HG03442 (cell line): Measurements from ENCODE around the gene SLC35G2.
"Not testable (repeated sequence)": the region's sequence is repeated elsewhere in the genome, so short reads cannot be mapped to it uniquely, and the experiment has no call there.

ENCODE experiments used
- ATAC-seq: cut with Tn5 transposase; IDR thresholded peaks from one replicate; pipeline ENCODE4 v1.9.1; 2021; ENCODE audit warnings: mild to moderate bottlenecking, moderate library complexity; ENCODE audit not compliant: unreplicated experiment

Gene SLC35G2

DNA sequence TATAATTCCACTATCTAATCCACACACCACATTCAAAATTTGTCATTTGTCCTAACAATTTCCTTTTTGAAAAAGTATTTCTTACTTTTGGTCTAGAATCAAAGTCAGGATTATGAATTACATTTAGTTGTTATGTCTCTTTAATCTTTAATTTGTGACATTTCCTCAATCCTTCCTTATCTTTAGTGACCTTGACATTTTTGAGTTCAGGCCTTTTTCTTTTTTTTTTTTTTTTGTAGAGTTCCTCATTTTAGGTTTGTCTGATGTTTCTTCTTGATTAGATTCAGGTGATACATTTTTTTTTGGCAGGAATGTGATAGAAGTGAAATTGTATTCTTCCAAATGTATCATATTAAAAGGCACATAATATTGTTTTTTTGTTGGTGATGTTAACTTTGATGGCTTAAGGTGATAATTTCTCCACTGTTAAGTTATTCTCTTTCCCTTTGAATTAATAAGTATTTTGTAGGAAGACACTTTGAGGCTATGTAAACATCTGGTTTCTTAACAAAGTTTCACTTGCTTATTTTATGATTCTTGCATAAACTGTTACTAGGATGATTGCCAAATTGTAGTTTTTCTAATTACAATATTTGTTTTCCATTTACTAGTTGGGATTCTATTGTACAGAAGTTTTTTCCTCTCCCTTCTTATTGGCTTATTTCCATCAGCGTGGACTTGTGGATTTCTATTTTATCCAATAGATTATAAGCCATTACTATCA lies 16.3 kb downstream of the SLC35G2 start:
- no peak for ATAC-seq

DNA sequence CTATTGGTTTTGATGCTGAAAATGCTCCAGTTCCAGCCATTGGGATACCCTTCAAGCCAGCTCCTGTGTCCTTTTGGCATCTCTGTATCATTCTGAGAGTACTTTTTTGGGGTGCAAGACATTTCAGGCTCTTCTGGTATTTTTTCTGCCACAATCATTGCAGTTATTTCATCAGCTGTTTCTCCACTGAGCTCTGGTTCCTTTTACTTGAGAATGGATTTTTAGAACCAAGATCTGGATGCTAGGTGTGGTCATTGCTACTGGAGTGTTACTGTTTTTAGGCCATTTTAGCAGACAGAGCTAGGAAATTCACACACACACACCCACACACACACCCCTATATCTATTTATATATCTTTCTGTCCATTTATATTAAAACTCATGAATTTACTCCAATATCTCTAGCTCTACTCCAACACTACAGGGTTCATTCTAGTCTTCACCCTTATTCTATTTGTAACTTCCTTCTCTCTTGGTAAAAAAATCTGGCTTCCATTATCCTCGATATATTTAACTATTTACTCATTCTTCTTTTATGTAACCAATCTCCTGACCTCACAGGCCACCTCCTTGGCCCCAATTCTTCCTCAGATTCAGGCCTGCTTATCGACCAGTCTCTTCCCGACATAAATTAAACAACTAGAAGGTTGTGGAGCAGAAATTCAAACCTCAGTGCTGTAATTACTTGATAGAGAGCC lies 17.0 kb downstream of the SLC35G2 start:
- no peak for ATAC-seq

DNA sequence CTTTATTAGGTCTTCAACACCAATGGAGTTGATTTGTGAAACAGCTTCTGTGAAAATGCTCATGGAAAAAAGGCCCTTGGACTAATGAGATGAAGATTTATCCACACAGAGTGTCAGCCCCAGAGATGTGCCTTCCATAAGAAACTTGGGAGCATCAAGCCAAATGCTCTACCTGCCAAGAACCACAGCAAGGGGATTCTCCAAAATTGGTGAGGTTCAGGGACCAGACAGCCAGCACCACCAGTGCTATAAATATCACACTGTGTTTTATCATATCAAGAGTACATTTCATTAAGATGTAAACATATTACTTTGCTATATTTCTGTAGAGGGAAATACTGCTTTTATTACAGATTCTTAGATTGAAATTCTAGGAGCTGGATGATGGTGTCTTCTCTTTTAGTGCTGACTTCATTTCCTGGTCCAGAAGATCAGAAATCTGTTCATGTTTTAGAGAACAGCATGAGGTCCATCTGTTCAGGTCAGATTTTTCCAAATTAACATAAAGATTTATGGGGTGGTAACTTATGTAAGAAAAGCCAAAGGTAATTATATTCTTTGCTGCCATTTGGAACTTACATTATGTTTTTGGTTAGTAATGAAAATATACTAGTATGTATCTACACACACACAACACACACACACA lies 17.7 kb downstream of the SLC35G2 start:
- no peak for ATAC-seq

DNA sequence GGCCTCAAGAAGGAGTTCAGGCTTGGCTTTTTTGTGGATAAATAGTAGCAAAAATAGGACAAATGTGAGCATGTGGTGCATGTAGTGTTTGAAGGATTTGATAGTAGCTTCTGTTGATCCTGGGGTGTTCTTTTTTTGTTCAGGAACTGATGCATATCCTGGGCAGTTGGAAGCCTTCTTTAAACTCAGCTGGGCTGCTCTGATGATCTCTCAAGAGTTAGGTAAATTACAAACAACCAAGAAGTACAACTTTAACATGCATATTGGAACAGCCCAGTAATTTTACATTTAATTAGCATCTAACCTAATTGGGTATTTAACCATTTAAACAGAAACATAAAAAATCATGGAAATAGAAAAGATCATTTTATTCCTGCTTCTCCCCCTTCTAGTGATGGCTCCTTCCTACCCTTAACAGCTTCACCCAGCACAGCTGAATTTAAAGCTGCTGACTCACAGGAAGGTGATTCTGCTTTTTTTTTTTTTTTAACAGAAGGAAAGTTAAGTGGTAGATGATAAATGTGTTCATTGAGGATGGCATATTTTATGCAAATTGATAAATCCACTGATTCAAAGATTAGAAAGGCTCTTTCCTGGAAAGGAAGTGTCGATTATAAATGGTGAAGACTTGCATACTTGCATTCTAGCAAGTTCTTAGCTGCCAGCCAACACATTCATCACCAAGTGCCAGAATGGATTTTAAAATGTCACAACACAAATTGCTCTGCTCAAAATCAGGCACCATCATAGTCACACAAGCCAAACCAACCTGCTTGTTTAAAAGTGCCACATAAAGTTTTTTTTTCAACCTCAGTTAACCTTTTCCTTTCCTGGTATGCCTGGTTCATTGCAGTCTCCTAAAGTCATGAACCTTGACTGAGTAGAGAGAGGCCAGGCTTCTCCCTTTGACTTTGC lies 20.0 kb downstream of the SLC35G2 start:
- ATAC-seq: no peak

DNA sequence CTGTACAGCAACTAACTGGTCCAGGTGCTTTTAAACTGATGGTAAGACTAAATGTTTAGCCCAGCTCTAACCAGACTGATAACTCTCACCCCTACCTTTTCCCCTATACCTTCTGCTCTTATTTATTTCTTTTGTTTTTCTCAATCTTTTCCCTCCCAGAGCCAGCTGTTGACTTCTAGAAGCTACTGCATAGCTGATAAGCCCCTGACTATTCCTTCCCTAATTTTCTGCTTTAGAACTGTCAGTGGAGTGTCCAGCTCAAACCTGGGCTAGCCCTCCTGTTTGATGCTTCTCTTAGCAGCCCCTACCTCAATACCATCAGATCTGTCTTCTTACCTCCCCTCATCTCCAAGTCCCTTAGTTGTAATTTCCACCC lies 20.6 kb downstream of the SLC35G2 start:
- no peak for ATAC-seq

DNA sequence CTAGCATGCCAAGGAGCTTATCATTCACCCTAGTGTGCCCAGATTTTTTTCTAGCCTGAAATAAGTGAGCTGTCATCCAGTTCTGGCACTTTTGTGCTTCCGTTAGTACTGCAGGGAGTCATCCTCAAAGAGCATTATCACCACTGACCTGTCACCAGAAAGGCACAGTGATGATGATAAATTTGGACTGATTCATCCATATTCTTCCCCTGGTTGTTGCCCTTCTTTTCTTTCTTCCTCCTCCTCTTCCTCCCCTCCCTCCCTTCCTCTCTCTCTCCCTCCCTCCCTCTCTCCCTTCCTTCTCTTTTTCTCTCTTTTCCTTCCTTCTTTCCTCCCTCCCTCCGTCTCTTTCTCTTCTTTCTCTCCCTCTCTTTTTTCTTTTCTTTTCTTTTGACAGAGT lies 21.3 kb downstream of the SLC35G2 start:
- no peak for ATAC-seq

DNA sequence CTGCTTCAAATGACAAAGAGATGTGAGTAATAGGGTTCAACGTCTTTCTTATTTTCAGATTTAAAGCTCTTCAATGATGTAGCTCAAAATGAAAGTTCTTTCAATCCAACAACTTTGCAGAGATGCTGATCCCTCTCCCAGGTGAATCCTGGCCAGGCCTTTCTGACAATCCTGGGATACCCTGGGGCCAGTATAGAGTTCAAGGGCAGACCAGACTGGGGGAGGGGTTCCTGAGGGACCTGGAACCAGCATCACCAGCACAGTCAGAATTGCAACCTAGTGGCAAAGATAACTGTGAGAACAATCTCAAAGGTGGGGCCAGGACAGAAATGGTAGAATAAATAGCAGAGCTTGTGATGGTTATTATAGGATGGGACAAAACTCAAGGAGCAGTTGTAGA lies 23.4 kb downstream of the SLC35G2 start:
- ATAC-seq: no peak

DNA sequence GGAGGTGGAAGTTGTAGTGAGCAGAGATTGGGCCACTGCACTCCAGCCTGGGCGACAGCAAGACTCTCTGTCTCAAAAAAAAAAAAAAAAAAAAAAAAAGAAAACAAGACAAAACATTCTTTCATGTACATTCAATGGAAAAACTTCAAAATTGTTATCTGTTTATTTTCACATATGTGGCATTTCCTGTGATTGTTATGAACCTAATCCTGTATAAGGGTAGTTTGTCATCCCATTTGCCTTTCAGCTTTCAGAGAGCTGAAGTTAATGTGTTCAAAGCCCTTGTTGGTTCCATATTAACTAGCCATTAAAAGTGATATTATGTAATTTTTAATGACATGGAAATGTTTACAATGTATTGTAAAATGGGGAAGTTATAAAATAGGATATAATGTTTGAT lies 25.8 kb downstream of the SLC35G2 start:
- no peak for ATAC-seq

DNA sequence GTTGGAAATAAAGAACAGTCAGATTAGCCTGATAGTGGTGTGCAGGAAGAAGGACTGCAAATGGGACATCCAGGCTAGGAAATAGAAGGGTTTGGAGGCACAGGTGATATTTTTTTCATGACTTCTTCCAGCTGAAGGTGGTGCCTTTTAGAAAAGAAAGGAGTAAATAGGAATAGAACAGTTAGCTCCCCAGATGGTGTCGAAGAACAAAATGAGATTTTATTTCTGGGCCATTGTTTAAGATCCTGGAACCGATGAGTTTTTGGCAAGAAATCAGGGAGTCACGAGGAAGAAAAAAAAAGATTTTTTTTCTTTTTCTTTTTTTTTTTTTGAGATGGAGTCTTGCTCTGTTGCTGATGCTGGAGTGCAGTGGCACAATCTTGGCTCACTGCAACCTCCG lies 33.3 kb downstream of the SLC35G2 start:
- ATAC-seq: no peak

DNA sequence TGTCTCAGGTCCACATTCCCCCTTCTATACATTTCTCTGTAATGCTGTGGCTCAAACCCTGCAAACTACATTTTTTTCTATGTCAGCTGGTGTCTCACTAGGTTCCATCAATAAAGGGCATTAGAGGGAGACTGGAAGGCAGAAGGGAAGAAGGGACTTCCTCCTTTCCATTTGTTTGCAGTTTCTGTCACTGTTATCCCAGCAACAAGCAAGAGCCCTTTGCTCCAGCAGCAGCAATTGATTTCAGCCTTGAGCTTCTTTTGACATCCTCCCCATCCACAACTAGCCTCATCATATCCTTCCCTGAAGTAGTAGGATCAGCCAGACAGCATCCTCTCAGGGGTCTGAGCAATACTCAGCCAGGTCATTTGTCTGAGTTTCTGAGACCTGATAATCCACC lies 37.7 kb downstream of the SLC35G2 start:
- no peak for ATAC-seq

DNA sequence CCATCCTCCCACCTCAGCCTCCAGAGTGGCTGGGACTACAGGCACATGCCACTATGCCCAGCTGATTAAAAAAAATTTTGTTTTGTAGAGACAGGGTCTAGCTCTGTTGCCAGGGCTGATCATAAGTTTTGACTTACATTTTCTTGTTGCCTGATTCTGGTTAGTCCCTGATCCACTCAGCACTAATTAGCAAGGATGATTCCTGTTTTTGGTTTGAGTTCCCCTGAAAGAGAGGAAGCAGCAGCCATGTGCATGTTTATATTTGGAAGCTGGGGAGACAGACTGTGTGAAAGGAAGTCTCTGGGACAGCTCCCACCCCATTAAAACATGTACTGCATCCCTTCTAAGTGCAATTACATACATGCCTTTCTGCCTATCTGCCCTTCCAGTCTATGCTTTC lies 39.5 kb downstream of the SLC35G2 start:
- ATAC-seq: no peak

DNA sequence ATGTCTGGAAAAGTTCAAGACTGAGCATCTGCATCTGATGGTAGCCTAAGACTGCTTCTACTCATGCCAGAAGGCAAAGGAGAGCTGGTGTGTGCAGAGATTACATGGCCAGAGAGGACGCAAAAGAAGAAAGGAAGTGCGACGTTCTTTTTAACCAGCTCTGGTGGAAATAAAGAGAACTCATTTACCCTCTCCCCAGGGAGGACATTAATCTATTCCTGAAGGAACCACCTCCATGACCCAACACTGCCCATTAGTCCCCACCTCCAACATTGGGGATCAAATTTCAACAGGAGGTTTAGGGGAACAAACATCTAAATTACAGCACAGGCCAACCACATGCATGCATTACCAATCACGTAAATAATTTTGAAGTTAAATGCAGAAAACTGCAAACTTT lies 41.6 kb downstream of the SLC35G2 start:
- ATAC-seq: no peak

DNA sequence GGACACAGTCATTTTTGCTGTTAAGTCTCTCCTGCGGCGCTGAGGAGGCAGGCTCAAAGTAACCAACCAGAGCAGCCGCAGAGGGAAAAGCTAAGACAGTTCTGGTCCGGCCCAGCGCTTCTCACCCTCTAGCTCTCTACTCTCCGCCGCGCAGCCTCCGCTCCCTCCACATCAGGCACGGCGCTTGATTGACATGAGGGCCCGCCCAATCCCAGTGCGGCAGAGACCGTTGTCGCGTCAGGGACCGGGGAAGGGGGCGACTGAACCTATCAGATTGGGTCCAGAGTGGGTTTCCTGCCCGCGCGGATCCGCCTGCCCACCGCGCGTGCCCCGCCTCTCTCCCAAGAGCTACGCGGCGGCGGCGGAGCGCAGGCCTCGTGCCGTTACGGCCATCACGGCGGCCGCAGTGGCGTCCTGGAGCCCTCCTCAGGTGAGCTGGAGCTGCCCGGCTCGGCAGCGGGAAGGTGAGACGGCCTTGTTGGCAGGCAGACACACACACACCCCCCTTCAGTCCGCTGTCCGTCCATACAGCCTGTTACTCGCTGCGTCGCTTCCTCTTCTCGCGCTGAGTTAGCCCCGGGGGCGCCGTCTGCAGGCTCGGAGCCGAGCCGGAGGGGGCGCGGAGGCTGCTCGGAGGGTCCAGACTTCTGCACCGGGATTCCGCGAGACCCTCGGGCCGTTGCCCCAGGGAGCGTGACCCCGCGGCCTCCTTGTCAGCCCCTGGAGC lies 43.1 kb downstream of the SLC35G2 start, which contains the start of gene NCK1:
Gene NCK1 (plus strand): TSS at position 319 of the 727 bp plus-strand sequence. CDS start 65,794 bp downstream, outside the sequence.
- peak; percentile 96 for ATAC-seq

DNA sequence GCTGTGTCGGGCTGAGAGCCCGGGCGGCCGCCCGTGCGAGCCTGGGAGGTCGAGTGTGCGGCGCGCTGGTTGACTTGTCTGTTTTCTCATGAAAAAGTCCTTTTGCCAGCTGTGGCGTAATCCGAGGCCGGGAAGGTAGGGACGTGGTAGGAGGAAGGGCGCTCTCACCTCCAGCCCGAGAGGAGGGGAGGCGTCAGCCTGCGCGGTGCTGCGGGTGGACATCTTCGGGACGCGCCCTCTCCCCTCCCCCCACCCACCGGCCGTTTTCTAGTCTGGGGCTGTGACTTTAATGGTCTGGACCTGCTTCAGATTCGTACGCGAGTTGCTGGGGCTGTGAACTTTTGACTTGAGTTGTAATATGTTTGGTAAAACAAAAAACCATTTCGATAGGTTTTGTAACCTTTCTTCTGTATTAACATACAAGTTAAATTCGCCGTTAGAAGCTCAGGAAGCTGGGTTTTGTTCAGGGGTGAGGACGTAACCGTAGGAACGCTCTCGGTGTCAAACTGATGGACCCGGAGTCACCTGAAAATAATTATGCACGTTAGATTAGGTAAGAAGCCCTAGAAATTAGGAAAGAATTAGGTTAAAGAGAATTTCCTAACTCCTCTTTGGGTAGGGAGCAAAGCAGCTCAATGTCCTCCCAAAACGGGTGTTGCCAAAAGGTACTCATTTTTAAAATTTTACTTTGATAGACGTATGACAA lies 43.8 kb downstream of the SLC35G2 start:
- ATAC-seq: peak; percentile 17

DNA sequence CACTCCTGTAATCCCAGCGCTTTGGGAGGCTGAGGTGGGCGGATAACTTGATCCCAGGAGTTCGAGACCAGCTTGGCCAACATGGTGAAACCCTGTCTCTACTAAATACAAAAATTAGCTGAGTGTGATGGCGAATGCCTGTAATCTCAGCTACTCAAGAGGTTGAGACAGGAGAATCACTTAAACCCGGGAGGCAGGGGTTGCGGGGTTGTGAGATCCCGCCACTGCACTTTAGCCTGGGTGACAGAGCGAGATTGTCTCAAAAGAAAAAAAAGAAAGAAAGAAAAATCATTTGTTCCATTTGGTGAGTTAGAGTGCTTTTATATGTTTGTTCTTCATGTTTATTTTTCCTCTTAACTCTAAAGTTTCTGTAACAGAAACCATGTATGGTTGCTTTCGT lies 50.4 kb downstream of the SLC35G2 start:
- no peak for ATAC-seq

DNA sequence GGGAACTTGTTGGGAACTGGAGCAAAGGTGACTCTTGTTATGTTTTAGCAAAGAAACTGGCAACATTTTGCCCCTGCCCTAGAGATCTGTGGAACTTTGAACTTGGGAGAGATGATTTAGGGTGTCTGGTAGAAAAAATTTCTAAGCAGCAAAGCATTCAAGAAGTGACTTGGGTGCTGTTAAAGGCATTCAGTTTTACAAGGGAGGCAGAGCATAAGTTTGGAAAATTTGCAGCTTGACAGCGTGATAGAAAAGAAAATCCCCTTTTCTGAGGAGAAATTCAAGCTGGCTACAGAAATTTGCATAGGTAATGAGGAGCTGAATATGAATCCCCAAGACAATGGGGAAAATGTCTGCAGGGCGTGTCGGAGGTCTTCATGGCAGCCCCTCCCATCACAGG lies 53.3 kb downstream of the SLC35G2 start:
- not testable (repeated sequence) for ATAC-seq

DNA sequence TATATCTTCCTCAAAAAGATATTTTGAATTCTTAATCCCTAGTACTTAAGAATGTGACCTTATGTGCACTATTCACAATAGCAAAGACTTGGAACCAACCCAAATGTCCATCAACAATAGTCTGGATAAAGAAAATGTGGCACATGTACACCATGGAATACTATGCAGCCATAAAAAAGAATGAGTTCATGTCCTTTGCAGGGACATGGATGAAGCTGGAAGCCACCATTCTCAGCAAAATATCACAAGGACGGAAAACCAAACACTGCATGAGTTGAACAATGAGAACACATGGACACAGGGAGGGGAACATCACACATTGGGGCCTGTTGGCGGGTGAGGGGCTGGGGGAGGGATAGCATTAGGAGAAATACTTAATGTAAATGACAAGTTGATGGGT lies 60.6 kb downstream of the SLC35G2 start:
- ATAC-seq: not testable (repeated sequence)

DNA sequence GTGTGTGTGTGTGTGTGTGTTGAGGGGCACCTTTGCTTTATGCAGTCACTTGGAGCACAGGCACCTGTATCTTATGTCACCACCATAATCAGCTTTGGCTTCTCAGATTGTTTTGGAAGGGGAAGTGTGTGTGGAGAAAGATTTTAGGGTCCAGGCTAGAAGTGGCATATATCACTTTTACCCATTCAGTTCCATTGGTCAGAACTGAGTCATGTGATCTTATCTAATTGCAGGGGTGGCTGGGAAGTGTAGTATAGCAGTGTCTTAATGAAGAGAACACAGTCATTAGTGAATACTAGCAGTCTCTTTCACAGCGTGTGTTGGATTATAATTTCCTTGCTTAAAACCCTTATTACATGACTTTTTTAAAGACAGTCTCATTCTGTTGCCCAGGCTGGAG lies 63.6 kb downstream of the SLC35G2 start:
- no peak for ATAC-seq

DNA sequence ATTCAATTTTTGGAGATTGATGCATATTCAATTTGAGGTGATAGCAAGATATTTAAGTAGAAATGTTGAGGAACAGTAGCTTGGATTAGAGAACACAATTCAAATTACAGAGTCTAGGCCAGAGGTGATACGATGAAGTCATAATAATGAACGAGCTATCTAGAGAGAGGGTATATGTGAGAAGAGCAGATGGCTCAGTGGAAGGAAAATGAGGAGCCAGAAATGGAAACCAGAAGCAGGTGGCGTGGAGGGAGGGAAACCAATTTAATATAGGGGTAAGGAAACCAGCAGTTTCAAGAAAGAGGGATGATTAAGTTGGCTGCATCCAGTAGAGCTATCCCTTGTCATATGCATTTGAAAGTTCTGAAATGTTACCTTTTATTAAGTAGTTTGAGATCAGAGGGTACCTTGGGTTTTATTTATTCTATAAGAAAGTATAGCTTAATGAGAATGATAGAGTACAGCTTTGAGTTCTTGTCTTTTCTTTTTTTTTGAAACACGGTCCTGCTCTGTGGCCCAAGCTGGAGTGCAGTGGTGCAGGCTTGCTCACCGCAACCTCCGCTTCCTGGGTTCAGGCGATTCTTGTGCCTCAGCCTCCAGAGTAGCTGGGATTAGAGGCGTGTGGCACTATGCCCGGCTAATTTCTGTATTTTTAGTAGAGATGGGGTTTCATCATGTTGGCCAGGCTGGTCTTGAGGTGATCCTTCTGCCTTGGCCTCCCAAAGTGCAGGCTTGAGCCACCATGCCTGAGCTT lies 65.2 kb downstream of the SLC35G2 start:
- ATAC-seq: no peak
